Amniotic stem cell (primary cell): ENCODE data around the gene MPPE1.
"Not testable (repeated sequence)": the region's sequence is repeated elsewhere in the genome, so short reads cannot be mapped to it uniquely, and the experiment has no call there.

Source experiments
- DNase-seq: peaks from one replicate; lab custom pipeline; 2025; lab: John Stamatoyannopoulos, UW

Gene MPPE1

DNA sequence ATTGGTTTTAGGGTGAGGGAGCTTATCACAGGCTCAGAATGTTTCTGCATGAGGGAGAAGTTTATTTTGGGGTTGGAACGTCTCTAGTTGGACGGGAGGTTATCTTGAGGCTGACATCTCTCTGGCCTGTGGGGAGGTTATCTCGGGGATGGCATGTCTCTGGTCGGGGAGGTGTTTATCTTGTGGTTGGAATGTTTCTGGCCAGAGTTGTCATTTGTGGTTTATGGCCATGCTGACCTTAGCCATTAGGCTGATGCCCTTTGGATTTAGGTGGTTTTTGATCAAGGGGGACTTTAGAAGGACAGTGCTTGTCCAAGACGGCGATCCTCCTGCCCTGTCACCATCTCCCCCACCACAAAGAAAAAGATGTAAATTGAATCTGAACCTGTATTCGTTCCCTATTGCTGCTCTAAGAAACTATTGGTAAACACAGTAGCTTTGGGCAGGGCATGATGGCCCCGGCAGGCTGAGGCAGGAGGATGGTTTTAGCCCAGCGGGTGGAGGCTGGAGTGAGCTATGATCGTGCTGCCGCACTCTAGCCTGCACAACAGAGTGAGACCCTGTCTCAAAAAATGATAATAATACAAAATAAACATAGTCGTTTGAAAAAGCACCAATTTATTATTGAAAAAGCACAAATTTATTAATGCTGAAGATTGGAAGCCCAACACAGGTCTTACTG, 17.8 kb upstream of the MPPE1 start:
- no peak for DNase-seq

DNA sequence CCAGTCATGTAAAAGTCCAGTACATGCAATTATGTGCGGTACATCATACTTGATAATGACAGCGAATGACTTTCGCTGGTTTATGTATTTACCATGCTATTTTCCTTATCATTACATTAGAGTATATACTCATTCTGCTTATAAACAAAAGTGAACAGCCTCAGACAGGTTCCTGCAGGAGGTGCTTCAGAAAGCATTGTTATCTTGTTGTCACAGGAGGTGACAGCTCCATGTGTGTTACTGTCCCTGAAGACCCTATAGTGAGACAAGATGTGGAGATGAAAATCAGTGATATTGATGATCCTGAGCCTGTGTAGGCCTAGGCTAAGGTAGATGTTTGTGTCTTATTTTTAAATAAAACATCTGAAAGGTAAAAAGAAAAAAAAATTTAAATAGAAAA, 15.3 kb upstream of the MPPE1 start:
- no peak for DNase-seq

DNA sequence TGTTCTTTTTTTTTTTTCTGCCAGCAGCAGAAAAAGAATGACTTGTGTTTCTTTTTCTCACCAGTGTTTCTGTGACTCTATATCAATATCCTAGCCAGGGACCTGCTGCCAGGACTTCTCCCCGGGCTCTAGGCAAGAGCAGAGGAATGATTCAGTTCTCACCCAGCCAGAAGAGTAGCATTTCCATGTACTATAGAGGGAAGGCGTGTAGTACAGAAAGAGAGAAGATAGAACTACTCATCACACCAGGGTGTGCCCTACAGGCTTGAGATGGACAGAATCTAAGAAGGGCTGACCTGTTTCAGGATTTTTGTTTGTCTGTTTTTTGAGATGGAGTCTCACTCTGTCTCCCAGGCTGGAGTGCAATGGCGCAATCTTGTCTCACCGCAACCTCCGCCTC, 11.4 kb upstream of the MPPE1 start:
- not testable (repeated sequence) for DNase-seq

DNA sequence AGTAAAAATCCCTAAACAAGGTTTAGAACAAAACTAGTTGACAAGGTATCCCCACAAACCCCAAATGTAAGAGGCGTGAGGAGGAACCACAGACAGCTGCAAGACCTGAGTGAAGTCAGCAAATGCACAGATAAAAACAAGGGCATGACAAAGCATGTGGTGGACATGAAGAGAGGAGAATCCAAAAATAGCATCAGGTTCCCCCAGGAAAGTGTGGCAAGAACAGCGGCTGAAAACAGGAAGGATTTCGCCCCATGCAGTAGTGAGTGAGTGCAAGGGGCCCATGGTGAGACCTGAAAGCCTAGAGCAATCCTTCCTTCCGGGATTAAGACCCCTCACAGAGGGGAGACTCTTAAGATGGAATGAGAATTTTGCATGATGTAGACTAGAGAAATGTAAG, 8.8 kb upstream of the MPPE1 start:
- not testable (repeated sequence) for DNase-seq

DNA sequence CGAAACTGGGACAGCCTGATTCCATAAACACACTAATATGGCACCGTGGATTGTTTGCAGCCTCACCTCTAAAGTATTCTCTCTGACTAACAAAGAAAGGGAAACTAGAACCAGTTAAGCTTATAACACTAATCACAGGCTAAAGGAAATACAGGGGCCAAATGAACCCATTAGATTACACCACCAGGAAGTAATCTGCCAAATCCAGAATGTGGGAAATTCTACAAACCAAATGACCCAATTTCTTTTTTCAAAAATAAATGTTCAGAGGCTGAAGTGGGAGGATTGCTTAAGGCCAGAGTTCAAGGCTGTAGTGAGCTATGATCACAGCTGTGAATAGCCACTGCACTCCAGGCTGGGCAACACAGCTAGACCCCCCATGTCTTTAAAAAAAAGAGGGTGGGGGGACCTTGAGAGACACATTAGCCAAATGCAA, 1.5 kb upstream of the MPPE1 start:
- no peak for DNase-seq

DNA sequence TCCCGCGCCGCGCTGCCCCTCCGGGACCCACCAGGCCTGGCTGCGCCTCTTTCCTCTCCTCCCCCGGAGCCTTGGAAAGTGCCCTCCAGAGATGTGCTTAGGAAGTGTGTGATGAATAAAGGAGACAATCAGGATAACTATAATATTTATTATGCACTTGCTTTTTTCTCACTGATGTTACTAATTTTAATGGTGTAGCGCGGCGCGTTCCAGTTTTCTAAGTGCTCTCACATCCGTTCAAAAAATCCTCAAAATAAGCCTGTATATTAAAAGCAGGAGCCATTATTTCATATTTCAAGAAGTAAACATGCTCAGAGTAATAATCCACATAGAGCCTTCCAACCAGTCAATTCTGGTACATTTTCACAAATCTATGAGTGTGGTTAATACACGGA, 941 bp upstream of the MPPE1 start:
- DNase-seq = no peak

DNA sequence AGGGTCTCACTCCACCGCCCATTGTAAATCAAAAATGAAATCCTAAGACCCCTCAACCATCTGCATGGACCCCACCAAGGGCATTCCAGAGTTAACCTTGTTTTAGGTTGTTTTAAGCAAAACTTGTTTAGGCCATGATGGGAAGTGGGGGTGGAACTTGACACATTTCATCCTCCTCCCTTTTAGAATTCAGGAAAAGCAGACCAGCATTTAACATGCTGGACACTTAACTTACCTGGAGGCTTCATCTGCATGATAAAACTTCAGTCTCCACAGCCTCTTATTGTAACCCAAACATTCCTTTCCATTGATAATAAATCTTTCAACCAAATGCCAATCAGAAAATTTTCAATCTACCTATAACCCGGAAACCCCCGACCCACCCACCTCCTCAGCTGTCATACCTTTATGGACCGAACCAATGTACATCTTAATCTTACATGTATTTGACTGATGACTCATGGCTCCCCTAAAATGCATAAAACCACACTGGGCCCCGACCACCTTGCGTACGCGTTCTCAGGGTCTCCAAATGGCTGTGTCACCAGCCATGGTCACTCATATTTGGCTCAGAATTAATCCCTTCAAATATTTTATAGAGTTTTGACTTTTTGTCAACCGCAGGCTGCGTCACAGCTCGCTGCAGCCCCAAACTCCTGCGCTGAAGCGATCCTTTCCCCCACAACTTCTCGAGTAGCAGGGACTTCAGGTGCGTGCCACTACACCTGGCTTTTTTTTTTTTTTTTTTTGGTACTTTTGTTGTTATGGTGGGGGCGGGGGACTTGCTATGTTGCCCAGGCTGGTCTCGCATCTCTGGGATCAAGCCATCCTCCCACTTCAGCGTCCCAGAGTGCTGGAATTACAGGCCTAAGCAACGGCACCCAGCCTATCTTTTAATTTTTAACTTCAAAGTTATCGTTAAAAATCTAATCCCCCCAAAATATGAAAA, 917 bp downstream of the MPPE1 start:
- DNase-seq = no peak

DNA sequence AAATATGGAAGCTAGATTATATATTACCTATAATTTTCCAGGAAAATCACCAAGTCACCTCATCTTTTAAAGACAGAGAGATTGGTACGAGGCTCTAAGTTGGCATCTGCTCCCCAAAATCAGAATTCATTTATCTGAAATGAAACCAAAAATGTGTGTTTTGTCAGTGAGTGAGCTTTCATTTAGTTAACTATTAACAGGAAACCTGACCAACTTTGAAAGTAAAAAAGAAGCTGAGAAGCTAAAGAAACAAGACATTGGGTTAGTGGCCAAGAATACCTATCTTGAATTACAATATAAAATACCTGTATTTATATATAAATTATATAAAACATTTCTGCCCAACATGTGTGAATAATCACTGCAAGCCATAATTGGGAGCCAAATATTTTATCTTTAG, 1.9 kb downstream of the MPPE1 start:
- no peak for DNase-seq

DNA sequence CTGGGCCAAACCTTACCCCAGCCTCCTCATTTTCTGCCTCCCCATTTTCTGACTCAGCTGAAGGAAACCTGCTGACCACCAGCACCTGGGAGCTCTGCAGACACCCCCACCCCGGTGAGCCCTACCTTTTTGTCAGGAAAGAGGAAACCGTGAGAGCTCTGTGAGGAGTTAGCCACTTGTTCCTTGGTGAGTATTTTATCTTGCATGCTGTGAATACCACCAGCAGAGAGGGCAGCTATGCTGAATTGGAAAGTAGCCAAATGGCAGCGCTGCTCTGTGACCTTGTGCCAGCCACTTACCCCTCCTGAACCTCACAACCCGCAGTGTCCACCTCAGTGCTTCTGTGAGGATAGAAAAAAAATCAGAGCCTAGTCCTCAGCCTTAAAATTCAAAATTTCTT, 2.5 kb downstream of the MPPE1 start:
- DNase-seq = no peak

DNA sequence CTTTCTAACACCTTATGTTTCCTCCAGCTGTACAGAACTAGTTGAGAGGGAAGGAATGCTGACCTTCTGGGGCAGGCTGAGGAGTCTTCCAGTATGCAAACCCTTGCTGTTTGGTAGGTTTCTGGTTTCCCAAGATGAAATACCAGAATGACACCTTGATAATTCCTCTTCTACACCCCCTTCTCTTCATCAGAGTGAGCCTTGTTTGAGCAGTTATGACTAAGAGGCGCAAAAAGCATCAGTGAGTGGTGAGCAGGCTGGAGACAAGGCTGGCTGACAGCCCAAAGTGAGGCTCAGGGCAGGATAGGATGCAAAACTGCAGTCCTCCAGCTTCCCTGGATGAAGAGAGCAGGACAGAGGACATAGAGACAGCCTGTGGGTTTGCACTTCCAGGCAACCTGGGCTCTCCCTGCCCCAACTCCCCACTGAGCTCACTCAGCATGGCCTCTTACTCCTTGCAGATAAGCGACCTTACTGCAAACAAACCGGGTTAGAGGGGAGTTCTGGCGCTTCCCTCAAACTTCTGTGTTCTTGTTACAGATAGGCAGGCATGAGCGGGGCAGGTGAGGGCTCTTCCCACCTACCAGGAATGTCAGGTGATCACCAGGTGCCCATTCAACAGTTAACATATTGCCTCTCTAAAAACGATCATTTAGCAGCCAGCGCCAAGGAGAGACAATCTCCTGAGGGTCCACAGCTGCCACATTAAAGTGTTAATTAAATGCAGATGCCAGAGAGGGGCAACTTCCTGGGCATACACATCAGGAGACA, 5.4 kb downstream of the MPPE1 start:
- DNase-seq = no peak

DNA sequence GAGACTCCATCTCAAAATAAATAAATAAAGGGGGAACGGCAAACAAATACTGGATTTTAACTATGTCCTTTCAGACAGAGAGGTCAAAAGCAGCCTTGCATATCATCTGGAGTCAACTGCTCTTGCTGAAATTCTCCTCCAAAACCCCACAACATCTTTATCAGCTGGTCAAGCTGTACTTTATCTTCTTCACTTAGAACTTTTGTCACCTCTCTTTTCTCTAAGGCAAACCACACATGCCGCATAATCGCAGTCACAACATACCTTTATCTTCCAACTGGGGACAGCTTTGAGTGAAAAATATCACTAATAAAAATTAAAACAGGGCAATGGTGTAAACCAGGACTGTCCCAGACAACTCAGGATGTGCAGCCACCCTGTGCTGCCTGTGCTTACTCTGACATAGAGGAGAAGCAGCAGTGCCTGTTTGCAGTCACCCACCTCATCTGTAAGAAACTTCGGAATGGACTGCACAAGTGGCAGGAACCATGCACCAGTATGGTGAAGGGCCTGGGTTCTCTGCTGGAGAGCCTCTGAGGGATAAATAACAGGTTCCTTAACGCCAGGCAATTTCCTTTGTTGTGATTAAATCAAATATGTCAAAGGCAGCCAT, 6.2 kb downstream of the MPPE1 start:
- no peak for DNase-seq

DNA sequence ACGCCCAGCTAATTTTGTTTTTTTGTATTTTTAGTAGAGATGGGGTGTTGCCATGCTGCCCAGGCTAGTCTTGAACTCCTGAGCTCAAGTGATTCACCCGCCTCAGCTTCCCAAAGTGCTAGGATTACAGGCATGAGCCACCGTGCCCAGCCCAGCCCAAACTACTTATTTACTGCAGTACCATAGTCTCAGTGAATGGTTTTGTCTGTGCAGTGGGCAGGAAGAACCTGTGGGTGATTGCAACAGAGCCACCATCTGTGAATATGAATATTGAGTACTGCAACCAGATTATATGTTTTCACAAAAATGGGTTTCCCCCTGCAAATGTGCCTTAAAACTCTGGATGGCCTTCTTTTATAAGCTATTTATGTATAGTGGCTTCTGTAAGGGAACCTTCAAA, 9.1 kb downstream of the MPPE1 start:
- no peak for DNase-seq

DNA sequence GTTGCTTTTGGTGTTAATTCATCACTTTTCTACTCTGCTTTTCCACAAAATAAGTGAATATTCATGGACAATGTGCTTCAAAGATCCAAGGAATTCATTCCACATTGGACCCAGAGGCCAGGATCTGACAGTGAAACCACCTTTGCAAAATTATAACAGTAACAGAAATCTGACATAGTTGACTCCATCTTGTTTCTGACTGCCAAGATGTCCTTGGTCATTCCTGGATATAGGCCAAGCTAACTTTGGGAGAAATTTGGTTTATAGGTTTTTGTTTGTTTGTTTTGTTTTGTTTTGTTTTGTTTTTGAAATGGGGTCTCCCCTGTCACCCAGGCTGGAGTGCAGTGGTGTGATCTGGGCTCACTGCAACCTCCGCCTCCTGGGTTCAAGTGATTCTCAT, 10.3 kb downstream of the MPPE1 start:
- DNase-seq = no peak

DNA sequence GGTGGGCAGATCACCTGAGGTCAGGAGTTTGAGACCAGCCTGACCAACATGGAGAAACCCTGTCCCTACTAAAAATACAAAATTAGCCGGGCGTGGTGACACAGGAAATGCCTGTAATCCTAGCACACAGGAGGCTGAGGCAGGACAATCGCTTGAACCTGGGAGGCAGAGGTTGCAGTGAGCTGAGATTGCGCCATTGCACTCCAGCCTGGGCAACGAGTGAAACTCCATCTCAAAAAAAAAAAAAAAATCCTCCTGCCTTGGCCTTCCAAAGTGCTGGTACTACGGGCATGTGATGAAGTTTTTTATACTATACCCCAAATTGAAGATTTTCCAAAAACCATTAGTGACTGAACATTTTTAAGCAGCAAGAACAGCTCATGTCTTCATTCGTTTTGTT, 15.7 kb downstream of the MPPE1 start:
- not testable (repeated sequence) for DNase-seq

DNA sequence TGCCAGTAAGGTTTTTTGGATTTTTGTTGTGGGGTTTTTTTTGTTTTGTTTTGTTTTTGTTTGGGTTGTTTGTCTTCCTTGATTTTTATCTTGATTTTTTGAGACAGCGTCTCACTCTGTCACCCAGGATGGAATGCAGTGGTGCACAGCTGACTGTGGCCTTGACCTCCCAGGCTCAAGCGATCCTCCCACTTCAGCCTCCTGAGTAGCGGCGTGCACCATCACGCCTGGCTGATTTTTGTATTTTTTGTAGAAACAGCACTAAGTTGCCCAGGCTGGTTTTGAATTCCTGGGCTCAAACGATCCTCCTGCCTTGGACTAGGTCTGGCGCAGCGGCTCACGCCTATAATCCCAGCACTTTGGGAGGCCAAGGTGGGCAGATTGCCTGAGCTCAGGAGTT, 16.4 kb downstream of the MPPE1 start:
- DNase-seq = no peak

DNA sequence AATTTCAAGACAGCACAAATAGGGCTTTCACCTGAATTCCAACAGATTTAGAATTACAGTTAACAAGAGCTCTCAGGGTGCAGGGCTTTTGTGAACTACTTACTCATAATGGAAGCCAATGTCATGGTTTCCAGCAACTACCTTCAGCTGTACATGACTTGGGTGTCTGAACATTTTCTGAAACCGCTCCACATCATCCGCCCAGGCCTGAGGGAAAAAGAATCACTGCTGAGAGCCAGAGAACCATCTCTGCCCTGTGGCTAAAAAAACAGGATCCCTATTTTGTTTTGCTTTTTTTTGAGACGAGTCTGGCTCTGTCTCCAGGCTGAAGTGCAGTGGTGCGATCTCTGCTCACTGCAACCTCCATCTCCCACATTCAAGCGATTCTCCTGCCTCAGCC, 18.8 kb downstream of the MPPE1 start:
- no peak for DNase-seq

DNA sequence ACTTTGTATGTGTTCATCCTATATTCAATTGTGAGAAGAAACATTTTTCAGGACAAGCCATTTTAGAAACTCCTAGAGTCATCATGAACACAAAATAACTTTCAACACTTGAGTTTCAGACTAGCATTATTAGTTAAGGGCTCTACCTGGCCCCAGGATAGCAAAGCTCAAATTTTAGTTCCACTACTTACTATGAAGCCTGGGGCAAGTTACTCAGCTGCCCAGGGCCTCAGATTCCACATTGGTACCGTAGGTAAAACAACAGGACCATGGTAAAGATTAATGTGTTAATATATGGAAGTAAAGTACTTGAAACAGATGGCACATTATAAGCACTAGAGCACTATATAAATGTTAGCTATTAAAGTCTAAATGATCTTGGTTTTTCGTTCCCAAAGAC, 19.4 kb downstream of the MPPE1 start:
- DNase-seq = no peak

DNA sequence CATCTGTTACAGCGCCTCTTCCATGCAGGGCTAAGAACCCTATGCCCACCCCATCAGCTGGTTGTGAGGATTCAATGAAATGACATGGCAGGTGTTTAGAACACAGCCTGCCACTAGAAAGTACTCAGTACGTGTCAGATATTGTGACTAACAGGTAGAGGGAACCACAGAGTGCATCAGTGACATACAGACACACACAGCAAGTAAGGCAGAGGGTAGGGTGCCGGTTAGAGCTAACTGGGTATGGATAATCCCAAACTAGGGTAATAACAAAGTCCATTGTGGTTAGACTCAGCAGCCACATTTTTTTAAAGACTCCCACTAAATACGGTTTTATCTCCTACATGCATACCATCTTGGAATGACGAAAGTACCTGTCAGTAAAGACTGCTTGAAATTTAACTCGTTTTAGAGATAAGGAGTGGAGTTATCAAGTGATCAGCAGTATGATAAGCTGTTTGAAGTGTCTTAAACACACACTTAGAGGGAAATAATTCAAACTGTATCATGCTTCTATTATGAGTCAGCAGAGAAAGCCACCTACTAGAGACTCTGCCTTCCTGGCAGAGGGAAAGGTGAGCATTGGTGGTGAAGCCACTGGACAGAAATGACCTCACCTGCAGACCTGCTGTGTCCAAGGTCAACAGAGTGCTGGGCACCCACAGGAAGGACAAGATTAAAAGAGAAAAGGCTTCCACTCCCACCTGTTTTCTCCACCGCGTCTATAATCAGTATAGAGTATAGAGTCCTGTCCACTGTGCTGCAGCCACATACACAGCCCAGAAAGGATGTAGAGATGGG, 20.6 kb downstream of the MPPE1 start:
- DNase-seq = no peak

DNA sequence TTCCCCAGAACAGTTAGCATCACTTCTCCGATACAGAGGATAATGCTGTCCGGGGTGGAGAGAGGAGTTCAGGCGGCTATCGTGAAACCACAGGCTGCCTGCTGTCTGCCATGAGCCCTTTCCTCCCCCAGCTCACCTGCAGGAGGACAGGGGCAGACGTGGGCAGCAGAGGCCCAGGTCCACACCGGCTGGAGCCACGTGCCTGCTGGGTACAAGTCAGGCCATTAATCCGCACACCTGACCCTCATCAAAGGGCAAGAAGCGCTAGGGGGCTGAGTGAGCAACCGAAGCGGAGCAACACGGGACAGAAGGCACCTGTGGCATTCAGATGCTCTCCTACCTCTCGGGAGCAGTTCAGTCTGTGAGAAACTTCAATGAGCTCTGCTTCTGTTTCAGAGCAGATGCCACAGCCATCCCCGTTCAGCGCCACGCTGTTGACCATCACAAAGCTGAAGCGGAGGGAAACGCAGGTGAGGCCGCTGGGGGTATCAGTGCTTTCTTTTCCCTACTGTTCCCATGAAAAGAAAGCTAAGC, 21.5 kb downstream of the MPPE1 start:
- no peak for DNase-seq

DNA sequence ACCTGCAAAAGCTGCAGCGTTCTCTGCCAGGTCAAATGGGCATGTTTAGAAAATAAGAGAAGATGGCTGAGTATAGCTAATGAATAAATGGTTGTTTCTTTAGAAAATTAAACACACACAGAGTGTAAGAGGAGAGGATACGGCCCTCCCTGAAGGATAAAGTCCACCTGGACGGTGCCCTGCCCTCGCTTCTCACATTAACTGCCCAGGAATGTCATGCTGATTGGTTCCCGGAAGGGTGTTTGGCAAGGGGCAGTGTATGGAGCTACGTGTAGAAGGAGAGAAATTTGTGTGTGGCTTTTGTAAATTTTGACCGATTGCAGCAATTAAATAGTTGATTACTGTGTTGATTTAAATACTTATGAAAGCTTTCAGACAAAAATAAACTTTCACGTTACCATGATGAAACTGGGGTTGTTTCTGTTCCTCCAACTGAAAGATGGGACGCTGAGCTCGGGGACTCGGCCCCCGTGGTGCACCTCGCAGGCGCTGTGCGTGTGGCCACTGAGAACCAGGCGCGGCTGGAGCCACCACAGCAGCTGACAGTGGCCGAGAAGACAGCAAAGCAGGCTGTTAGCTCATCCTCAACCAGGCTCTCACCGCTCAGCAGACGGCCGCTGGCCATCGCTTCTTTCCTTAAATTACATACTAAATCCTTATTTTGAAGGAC, 22.7 kb downstream of the MPPE1 start:
- no peak for DNase-seq
